ENCODE measurements around the gene LRRC47.

DNA sequence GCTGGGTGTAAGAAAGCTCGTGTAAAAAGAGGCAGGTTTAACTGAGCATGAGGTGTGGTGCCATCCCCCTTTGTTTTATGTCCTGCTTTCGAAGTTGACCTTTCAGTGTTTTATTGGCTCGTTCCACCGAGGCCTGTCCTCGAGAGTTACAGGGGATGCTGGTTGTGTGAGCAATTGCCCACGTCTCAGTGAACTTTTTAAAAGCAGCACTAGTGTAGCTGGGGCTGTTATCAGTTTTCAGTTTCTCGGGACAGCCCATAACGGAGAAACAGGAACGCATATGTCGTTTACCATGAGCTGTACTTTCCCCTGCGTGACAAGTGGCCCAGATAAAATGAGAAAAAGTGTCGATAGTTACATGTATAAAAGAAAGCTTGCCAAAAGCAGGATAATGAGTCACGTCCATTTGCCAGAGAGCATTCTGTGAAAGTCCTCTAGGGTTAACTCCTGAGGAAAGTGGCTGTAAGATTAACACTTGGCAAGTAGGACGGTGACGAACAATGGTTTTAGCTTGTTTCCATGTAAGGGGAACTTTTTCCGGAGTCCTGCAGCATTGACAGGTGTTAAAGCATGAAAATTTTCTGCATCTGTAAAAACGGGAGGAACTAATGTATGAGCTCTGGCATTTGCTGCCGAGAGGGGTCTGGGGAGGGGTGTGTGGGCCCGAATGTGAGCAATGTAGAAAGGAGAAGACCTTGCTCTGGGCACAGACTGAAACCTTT lies 7.8 kb upstream of the LRRC47 start:
- TF ChIP-seq, protein P1, sequence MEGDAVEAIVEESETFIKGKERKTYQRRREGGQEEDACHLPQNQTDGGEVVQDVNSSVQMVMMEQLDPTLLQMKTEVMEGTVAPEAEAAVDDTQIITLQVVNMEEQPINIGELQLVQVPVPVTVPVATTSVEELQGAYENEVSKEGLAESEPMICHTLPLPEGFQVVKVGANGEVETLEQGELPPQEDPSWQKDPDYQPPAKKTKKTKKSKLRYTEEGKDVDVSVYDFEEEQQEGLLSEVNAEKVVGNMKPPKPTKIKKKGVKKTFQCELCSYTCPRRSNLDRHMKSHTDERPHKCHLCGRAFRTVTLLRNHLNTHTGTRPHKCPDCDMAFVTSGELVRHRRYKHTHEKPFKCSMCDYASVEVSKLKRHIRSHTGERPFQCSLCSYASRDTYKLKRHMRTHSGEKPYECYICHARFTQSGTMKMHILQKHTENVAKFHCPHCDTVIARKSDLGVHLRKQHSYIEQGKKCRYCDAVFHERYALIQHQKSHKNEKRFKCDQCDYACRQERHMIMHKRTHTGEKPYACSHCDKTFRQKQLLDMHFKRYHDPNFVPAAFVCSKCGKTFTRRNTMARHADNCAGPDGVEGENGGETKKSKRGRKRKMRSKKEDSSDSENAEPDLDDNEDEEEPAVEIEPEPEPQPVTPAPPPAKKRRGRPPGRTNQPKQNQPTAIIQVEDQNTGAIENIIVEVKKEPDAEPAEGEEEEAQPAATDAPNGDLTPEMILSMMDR (IDR thresholded peaks at IDR 0.05; ENCODE audit: low read length) = no peak
- TF ChIP-seq EZH2 (optimal IDR thresholded peaks at IDR 0.05; ENCODE audit: low read depth, low read length) (no peak), EZH2phosphoT487 (IDR thresholded peaks at IDR 0.05; ENCODE audit: low read length) (no peak)
